Body of pancreas (tissue), 4 donors: ENCODE data around the gene SMAD4.

Experiments used
- CTCF ChIP-seq, 7 experiments: fragments of 450-650 bp in 4 of 7; fragments of 200-600 bp in 3 of 7; sonication (generic) in 3 of 7; IDR thresholded peaks; one replicate each; pipeline ENCODE4 v1.5.1; 2016 to 2019; ENCODE audit warnings: antibody characterized with exemption in 7 of 7
- POLR2A ChIP-seq, 3 donors: fragments of 450-650 bp; IDR thresholded peaks; one replicate each; pipeline ENCODE4 v1.6.1; 2016; ENCODE audit warnings: antibody characterized with exemption in 3 of 3, mild to moderate bottlenecking in 2 of 3

GRCh38 chr18:51120809-51121596 is 91.0 kb downstream of the SMAD4 start:
- no peak for TF ChIP-seq CTCF (IDR thresholded peaks at IDR 0.05)
- no peak for TF ChIP-seq POLR2A (IDR thresholded peaks at IDR 0.05)
